ENCODE results near the gene RAP1GAP.
"Not testable (repeated sequence)": the region's sequence is repeated elsewhere in the genome, so short reads cannot be mapped to it uniquely, and the experiment has no call there.

The RAP1GAP gene

DNA sequence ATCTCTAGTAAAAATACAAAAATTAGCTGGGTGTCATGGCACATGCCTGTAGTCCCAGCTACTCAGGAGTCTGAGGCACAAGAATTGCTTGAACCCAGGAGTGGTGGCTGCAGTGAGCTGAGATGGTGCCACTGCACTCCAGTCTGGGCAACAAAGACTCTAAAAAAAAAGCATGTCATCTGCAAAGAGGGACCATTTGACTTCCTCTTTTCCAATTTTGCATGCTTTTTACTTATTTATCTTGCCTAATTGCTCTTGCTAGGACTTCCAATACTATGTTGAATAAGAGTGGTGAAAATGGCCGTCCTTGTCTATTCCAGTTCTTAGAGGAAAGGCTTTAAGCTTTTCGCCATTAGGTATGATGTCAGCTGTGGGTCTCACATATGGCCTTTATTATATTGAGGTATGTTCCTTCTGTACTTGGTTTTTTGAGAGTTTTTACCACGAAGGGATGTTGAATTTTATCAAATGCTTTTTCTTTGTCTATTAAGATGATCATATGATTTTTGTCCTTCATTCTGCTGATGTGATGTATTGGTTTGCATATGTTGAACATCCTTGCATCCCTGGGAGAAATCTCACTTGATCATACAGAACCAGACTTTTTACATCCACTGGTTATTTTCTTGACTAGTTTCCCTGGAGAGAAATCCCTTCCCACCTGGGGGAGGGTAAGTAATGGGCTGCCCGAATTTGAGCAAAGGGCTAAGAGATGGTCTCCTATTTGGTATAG lies 17.0 kb upstream of the RAP1GAP start:
- peaks cover 36% of the 10 kb centered on the region for H3K36me3 ChIP-seq
- no peak overlapping the region for H3K4me3 ChIP-seq (ENCODE audit: low read depth, low read length)
- H3K9me3 ChIP-seq (ENCODE audit: severe bottlenecking): no peaks in the 10 kb centered on the region
- H3K27me3 ChIP-seq (ENCODE audit: insufficient read depth, low read depth, severe bottlenecking): no peaks in the 10 kb centered on the region
- DNase-seq: no peak
- no peak overlapping the region for H3K27ac ChIP-seq
- TF ChIP-seq, protein P1, sequence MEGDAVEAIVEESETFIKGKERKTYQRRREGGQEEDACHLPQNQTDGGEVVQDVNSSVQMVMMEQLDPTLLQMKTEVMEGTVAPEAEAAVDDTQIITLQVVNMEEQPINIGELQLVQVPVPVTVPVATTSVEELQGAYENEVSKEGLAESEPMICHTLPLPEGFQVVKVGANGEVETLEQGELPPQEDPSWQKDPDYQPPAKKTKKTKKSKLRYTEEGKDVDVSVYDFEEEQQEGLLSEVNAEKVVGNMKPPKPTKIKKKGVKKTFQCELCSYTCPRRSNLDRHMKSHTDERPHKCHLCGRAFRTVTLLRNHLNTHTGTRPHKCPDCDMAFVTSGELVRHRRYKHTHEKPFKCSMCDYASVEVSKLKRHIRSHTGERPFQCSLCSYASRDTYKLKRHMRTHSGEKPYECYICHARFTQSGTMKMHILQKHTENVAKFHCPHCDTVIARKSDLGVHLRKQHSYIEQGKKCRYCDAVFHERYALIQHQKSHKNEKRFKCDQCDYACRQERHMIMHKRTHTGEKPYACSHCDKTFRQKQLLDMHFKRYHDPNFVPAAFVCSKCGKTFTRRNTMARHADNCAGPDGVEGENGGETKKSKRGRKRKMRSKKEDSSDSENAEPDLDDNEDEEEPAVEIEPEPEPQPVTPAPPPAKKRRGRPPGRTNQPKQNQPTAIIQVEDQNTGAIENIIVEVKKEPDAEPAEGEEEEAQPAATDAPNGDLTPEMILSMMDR (IDR thresholded peaks at IDR 0.05; ENCODE audit: low read depth, low read length): no peak

DNA sequence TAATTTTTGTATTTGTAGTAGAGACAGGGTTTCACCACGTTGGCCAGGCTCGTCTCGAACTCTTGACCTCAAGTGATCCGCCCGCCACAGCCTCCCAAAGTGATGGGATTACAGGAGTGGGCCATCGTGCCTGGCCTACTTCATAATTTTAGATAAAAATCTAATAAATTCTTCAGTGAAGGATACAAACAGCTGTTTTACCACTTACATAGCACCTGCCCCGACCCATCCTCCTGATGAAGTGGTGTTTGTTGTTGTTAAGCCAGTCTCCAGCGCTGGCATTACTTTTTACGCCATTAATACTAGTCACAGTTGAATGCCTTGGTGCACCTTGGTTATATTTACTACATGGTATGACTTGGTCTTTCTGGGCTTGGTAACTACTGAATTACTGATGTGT lies 12.3 kb upstream of the RAP1GAP start:
- Histone ChIP-seq H3K27ac (no peak overlapping the region), H3K4me3 (ENCODE audit: low read depth, low read length) (no peak overlapping the region), H3K9me3 (ENCODE audit: severe bottlenecking) (no peaks in the 10 kb centered on the region), H3K27me3 (ENCODE audit: insufficient read depth, low read depth, severe bottlenecking) (no peaks in the 10 kb centered on the region), H3K36me3 (peaks cover 33% of the 10 kb centered on the region)
- DNase-seq: no peak
- TF ChIP-seq, protein P1 (IDR thresholded peaks at IDR 0.05; ENCODE audit: low read depth, low read length): no peak

DNA sequence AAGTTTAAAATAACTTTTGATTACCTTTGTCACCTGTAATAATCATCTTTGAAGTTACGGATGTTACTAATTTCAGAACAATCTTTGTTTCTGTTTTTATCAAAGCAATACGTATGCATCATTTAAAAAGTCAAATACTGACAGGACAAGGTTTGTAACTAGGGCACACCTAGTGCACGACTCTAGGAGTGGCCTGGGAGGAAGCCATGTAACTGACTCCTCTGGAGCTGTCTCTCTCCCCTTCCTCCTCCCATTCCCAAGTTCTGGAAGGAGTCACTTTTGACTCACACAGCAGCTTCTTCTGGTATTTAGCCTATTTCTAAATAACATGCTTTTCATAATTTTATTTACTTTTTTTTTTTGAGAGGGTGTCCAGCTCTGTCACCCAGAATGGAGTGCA lies 11.8 kb upstream of the RAP1GAP start:
- H3K27ac ChIP-seq: no peak overlapping the region
- no peak overlapping the region for H3K4me3 ChIP-seq (ENCODE audit: low read depth, low read length)
- H3K36me3 ChIP-seq: peaks cover 30% of the 10 kb centered on the region
- no peak for DNase-seq
- TF ChIP-seq, protein P1 (IDR thresholded peaks at IDR 0.05; ENCODE audit: low read depth, low read length): no peak
- no peaks in the 10 kb centered on the region for H3K9me3 ChIP-seq (ENCODE audit: severe bottlenecking)
- no peaks in the 10 kb centered on the region for H3K27me3 ChIP-seq (ENCODE audit: insufficient read depth, low read depth, severe bottlenecking)

DNA sequence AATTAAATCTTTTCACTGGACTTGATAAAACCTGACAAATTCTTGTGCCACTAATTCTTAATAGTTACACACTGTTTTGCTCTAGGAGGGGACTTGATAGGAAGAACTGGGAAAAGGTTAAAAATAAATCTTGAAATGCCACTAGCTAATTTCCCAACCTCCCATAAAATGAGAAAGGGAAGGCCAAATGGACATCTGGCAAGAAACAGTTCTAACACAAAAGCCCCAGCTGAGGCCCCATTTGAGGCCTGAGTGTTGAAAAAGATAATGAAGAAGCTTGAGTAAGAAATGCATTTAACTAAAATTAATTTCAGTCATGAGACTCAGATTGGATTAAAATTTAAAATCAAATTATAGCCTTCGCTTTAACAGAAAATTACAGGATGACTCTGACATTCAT lies 11.2 kb upstream of the RAP1GAP start:
- no peak overlapping the region for H3K4me3 ChIP-seq (ENCODE audit: low read depth, low read length)

DNA sequence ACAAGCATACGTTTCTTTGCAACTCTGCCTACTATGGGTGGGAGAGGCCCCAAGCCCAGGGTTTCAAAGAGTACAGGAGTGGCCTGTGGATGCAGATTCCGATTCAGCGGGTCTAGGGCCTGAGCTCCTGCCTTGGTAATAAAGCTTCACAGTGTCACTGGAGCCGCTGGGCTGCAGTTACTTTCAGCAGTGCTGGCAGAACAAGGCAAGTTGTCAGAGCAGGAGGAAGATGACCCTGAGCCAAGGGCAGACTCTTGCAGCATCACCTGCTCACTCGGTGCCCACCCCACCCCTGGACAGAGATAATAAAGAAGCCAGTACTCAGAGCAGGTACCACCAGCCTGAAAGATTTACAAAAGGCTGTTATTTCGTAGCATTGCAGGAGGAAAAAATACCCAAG lies 8.0 kb upstream of the RAP1GAP start:
- no peak overlapping the region for H3K27ac ChIP-seq
- TF ChIP-seq, protein P1 (IDR thresholded peaks at IDR 0.05; ENCODE audit: low read depth, low read length): no peak

More for the DNA sequence above, 11.2 kb upstream of the RAP1GAP start:
- Histone ChIP-seq H3K36me3 (peaks cover 27% of the 10 kb centered on the region), H3K9me3 (ENCODE audit: severe bottlenecking) (no peaks in the 10 kb centered on the region), H3K27me3 (ENCODE audit: insufficient read depth, low read depth, severe bottlenecking) (no peaks in the 10 kb centered on the region), H3K27ac (no peak overlapping the region)
- TF ChIP-seq, protein P1 (IDR thresholded peaks at IDR 0.05; ENCODE audit: low read depth, low read length): no peak
- no peak for DNase-seq

GRCh38 chr1:21674957-21675356 lies 5.8 kb upstream of the RAP1GAP start:
- no peak overlapping the region for H3K4me3 ChIP-seq (ENCODE audit: low read depth, low read length)
- H3K27me3 ChIP-seq (ENCODE audit: insufficient read depth, low read depth, severe bottlenecking): no peaks in the 10 kb centered on the region
- no peaks in the 10 kb centered on the region for H3K9me3 ChIP-seq (ENCODE audit: severe bottlenecking)
- DNase-seq: no peak
- no peak overlapping the region for H3K27ac ChIP-seq
- peaks cover 13% of the 10 kb centered on the region for H3K36me3 ChIP-seq
- TF ChIP-seq, protein P1 (IDR thresholded peaks at IDR 0.05; ENCODE audit: low read depth, low read length): no peak

More for the DNA sequence above, 8.0 kb upstream of the RAP1GAP start:
- DNase-seq: no peak
- Histone ChIP-seq H3K36me3 (peaks cover 21% of the 10 kb centered on the region), H3K27me3 (ENCODE audit: insufficient read depth, low read depth, severe bottlenecking) (no peaks in the 10 kb centered on the region), H3K9me3 (ENCODE audit: severe bottlenecking) (no peaks in the 10 kb centered on the region), H3K4me3 (ENCODE audit: low read depth, low read length) (no peak overlapping the region)

DNA sequence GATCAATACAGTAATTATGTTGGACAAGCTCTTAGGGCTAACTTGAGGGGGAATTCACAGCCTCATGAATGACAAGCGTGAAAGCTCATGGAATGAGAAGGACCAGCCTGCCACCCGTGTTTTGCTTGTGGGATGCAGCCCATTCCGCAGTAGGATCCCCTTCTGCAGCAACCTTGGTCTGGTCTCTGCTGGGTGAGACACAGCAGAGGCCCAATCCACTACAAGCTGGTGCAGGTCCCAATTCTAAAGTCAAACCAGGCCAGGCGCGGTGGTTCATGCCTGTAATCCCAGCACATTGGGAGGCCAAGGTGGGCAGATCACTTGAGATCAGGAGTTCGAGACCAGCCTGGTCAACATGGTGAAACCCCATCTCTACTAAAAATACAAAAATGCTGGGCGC lies 4.7 kb upstream of the RAP1GAP start:
- not testable (repeated sequence) for H3K9me3 ChIP-seq (ENCODE audit: severe bottlenecking); H3K4me3 ChIP-seq (ENCODE audit: low read depth, low read length); DNase-seq; H3K27me3 ChIP-seq (ENCODE audit: insufficient read depth, low read depth, severe bottlenecking); H3K27ac ChIP-seq; H3K36me3 ChIP-seq

Data from WERI-Rb-1 (cell line).